GM18505 (cell line): ENCODE data around the gene QRFPR.

ENCODE experiments used
- ATAC-seq: cut with Tn5 transposase; IDR thresholded peaks from one replicate; pipeline ENCODE4 v1.9.1; 2021; ENCODE audit not compliant: unreplicated experiment
- POLR2A ChIP-seq: IDR thresholded peaks from 4 replicates; pipeline ENCODE4 v1.6.1; 2011; ENCODE audit warnings: borderline replicate concordance; ENCODE audit not compliant: insufficient read depth, insufficient read length; ENCODE audit errors: extremely low read depth

The QRFPR gene

GRCh38 chr4:121308828-121309227, 72.0 kb downstream of the QRFPR start:
- no peak for TF ChIP-seq POLR2A
- no peak for ATAC-seq

- no peak for TF ChIP-seq POLR2A
- ATAC-seq, result no peak
These were observed 72.5 kb downstream of the QRFPR start for GRCh38 chr4:121308328-121308663.

- TF ChIP-seq POLR2A, result no peak
These were observed 73.1 kb downstream of the QRFPR start for GRCh38 chr4:121307445-121308327.

GRCh38 chr4:121306931-121307330, 73.9 kb downstream of the QRFPR start:
- peak; percentile 50 for ATAC-seq

More at GRCh38 chr4:121307445-121308327, 73.1 kb downstream of the QRFPR start:
- peak; percentile 95 for ATAC-seq

GRCh38 chr4:121304893-121305292, 75.9 kb downstream of the QRFPR start:
- no peak for TF ChIP-seq POLR2A
- no peak for ATAC-seq

More at GRCh38 chr4:121306931-121307330, 73.9 kb downstream of the QRFPR start:
- TF ChIP-seq POLR2A, result no peak

- ATAC-seq, result no peak
- no peak for TF ChIP-seq POLR2A
These were observed 81.5 kb downstream of the QRFPR start for GRCh38 chr4:121299367-121299766.

GRCh38 chr4:121283319-121283718, 97.5 kb downstream of the QRFPR start:
- no peak for ATAC-seq
- TF ChIP-seq POLR2A, result no peak

- TF ChIP-seq POLR2A, result no peak
- no peak for ATAC-seq
These were observed 100.4 kb downstream of the QRFPR start for GRCh38 chr4:121280425-121280824.

- no peak for TF ChIP-seq POLR2A
- peak; percentile 86 for ATAC-seq
These were observed 101.9 kb downstream of the QRFPR start for GRCh38 chr4:121278811-121279368.
